Endothelial cell of umbilical vein (primary cell): ENCODE measurements around the gene CD40. TPM values are rescaled to one million over a fixed set of nuclear protein-coding genes. Genes with fewer than 3 reads are reported as not detected.

ENCODE experiments used
- BruUV-seq: library from RNA; stranded (reverse); fragments of 400-500 nt; replicated peaks from 2 replicates; lab custom pipeline; 2021; lab: Mats Ljungman, UMichigan
- CTCF ChIA-PET: fragments of 300-600, 350-600 bp; sonication (Branson Sonifier 250); formaldehyde crosslinking; loops from one replicate; lab custom pipeline; 2021; ENCODE audit warnings: antibody characterized with exemption, inconsistent platforms; lab: Charles Lee
- POLR2A ChIA-PET: fragments of 300-600, 350-600 bp; sonication (Branson Sonifier 250); formaldehyde crosslinking; loops from one replicate; lab custom pipeline; 2021; ENCODE audit warnings: antibody characterized with exemption, inconsistent platforms; lab: Charles Lee
- DNase-seq: peaks from one replicate; pipeline ENCODE4 v3.0.0-alpha.2; 2011; ENCODE audit warnings: low read depth, low spot score
- FAIRE-seq: peaks from 2 replicates; lab custom pipeline; 2011; peaks lifted over from hg19 to GRCh38; lab: Jason Lieb, UNC
- H2AFZ ChIP-seq: 2 replicates; pipeline ENCODE4 v1.6.0; 2012; ENCODE audit warnings: low read depth, low read length, control low read depth, inconsistent platforms
- H3K27ac ChIP-seq: 2 replicates; pipeline ENCODE4 v1.5.1; 2011; ENCODE audit warnings: low read depth, mild to moderate bottlenecking, control low read depth, low read length, moderate library complexity; ENCODE audit not compliant: insufficient read depth
- H3K27me3 ChIP-seq, 2 experiments: 2 replicates each; pipeline versions ENCODE4 v1.6.0 to v1.6.1; 2011; ENCODE audit warnings: low read length in 2 of 2, mixed read lengths in 1 of 2; ENCODE audit not compliant: control insufficient read depth in 2 of 2, insufficient read depth in 2 of 2
- H3K36me3 ChIP-seq, 2 experiments: 2 replicates in 1 of 2; 3 replicates in 1 of 2; pipeline ENCODE4 v1.5.1; 2011; ENCODE audit warnings: low read length in 2 of 2, mild to moderate bottlenecking in 1 of 2, moderate library complexity in 1 of 2; ENCODE audit not compliant: control insufficient read depth in 2 of 2, insufficient read depth in 2 of 2; ENCODE audit errors: extremely low read depth in 1 of 2
- H3K4me1 ChIP-seq: 3 replicates; pipeline ENCODE4 v1.5.1; 2011; ENCODE audit warnings: mild to moderate bottlenecking, low read length; ENCODE audit not compliant: control insufficient read depth, insufficient read depth; ENCODE audit errors: extremely low read depth
- H3K4me2 ChIP-seq: 2 replicates; pipeline ENCODE4 v1.6.1; 2011; ENCODE audit warnings: low read length, control low read depth, mixed read lengths; ENCODE audit not compliant: insufficient read depth
- H3K4me3 ChIP-seq, 3 experiments: fragments of 200-600 bp in 1 of 3; sonication (generic), shearing (Covaris generic) in 1 of 3; replicated peaks in 1 of 3; 2 replicates each; pipeline ENCODE4 v1.5.1; 2011 to 2016; ENCODE audit warnings: control low read depth in 3 of 3, low read length in 3 of 3, mild to moderate bottlenecking in 2 of 3, inconsistent platforms in 1 of 3, low read depth in 1 of 3, moderate library complexity in 1 of 3; ENCODE audit not compliant: insufficient read depth in 1 of 3
- H3K79me2 ChIP-seq: 2 replicates; pipeline ENCODE4 v1.6.0; 2012; ENCODE audit warnings: low read length, inconsistent platforms; ENCODE audit not compliant: control insufficient read depth, insufficient read depth
- H3K9ac ChIP-seq: replicated peaks from 2 replicates; pipeline ENCODE3; 2011; ENCODE audit warnings: low read length, control low read depth; ENCODE audit not compliant: insufficient read depth; ENCODE audit errors: extremely low read depth
- H3K9me1 ChIP-seq: replicated peaks from 3 replicates; pipeline ENCODE4 v1.6.0; 2011; ENCODE audit warnings: mild to moderate bottlenecking, low read length; ENCODE audit not compliant: control insufficient read depth, insufficient read depth; ENCODE audit errors: extremely low read depth
- H3K9me3 ChIP-seq: replicated peaks from 2 replicates; pipeline ENCODE4 v1.5.1; 2012; ENCODE audit warnings: low read length, inconsistent platforms; ENCODE audit not compliant: control insufficient read depth, insufficient read depth
- H4K20me1 ChIP-seq: replicated peaks from 2 replicates; pipeline ENCODE3; 2011; ENCODE audit warnings: mild to moderate bottlenecking, low read length; ENCODE audit not compliant: control insufficient read depth, insufficient read depth; ENCODE audit errors: extremely low read depth
- EZH2 ChIP-seq: IDR thresholded peaks from 2 replicates; pipeline ENCODE4 v1.6.1; 2012; ENCODE audit warnings: borderline replicate concordance, low read depth, mild to moderate bottlenecking, moderate library complexity, low read length, inconsistent platforms; ENCODE audit not compliant: severe bottlenecking
- FOS ChIP-seq: IDR thresholded peaks from 2 replicates; pipeline ENCODE4 v1.6.1; 2011; ENCODE audit warnings: mild to moderate bottlenecking, low read length, moderate library complexity, borderline replicate concordance; ENCODE audit not compliant: insufficient read depth
- GATA2 ChIP-seq: IDR thresholded peaks from 2 replicates; pipeline ENCODE4 v1.7.0; 2011; ENCODE audit warnings: low read depth, mild to moderate bottlenecking, moderate library complexity, mixed read lengths, low read length; ENCODE audit not compliant: insufficient read length, insufficient read depth
- JUN ChIP-seq: IDR thresholded peaks from 2 replicates; pipeline ENCODE4 v1.6.1; 2011; ENCODE audit warnings: borderline replicate concordance, low read depth; ENCODE audit not compliant: insufficient read length, insufficient read depth
- MYC ChIP-seq: IDR thresholded peaks from one replicate; pipeline ENCODE4 v1.6.1; 2011; ENCODE audit warnings: mild to moderate bottlenecking, low read depth, low read length
- POLR2A ChIP-seq: IDR thresholded peaks from 2 replicates; pipeline ENCODE4 v1.6.1; 2012; ENCODE audit warnings: low read depth, mild to moderate bottlenecking, control low read depth, low read length
- POLR2AphosphoS5 ChIP-seq: IDR thresholded peaks from 2 replicates; pipeline ENCODE4 v1.6.1; 2012; ENCODE audit warnings: low read depth, mild to moderate bottlenecking, control low read depth, low read length, moderate library complexity; ENCODE audit not compliant: insufficient read depth
- dilution Hi-C: fragments of 300-500 bp; cut with MboI; formaldehyde crosslinking; loops from one replicate; pipeline ENCODE4 v1.15.0; 2019; ENCODE audit warnings: low sequenced_read_pairs; ENCODE audit not compliant: extremely low pct_ligation_motif_present
- intact Hi-C: fragments of 100-400 bp; cut with micrococcal nuclease; formaldehyde crosslinking; loops from one replicate; pipeline ENCODE4 v1.10.0; 2022
- polyA plus RNA-seq, 4 experiments: library from polyadenylated mRNA; depleted of rRNA in 3 of 4; stranded (reverse) in 3 of 4; unstranded in 1 of 4; fragments of >200 nt; gene quantifications; 2 replicates each; pipeline versions ENCODE4 v1.2.1 to v1.2.3, GENCODE V29; 2011 to 2012; ENCODE audit warnings: missing spikeins in 1 of 4
- total RNA-seq: library from RNA; stranded (reverse); gene quantifications from 2 replicates; pipeline ENCODE4 v1.2.3, GENCODE V29; 2021
- TF ChIP-seq, protein P1 (sequence below), 2 donors: IDR thresholded peaks; 1 replicate in 1 of 2; 2 replicates in 1 of 2; pipeline ENCODE4 v1.5.1; 2011; ENCODE audit warnings: low read length in 2 of 2, mild to moderate bottlenecking in 2 of 2, moderate library complexity in 2 of 2, control low read depth in 1 of 2, inconsistent platforms in 1 of 2, low read depth in 1 of 2; ENCODE audit not compliant: insufficient read depth in 1 of 2; ENCODE audit errors: extremely low read depth in 1 of 2
- TF ChIP-seq, protein P2 (sequence below): IDR thresholded peaks from 2 replicates; pipeline ENCODE4 v1.6.1; 2011; ENCODE audit not compliant: insufficient read depth, insufficient read length

CD40 gene
- total and polyA plus RNA-seq, 2 donors (not counting 3 experiments of a cell fraction or from before 2014, with no cell fraction given) = 36.6 to 38.3 TPM

DNA sequence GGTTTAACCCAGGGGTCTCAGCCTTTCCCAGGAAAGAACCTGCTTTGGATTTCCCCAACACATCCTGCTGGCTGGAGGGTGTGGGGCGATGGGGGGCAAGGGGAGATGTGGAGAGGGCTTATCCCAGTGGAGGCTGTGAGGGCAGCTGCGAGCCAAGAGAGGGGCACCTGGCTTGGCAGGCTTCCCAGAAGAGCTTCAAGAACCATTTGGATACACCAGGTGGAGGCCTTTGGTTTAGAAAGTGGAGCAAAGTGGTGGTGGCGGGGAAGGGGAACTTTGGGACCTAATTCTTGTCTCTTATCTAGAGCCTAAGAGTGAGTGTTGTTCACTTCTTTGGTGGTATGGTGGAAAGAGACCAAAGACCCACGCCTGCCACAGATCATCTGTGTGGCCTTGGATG lies 12.4 kb downstream of the CD40 start:
- dilution Hi-C loops = no loop called here
- H4K20me1 ChIP-seq = no peaks in the 10 kb centered on the region
- H3K4me3 ChIP-seq = no peak overlapping the region
- H3K79me2 ChIP-seq = no peaks in the 10 kb centered on the region
- TF ChIP-seq, protein P1, sequence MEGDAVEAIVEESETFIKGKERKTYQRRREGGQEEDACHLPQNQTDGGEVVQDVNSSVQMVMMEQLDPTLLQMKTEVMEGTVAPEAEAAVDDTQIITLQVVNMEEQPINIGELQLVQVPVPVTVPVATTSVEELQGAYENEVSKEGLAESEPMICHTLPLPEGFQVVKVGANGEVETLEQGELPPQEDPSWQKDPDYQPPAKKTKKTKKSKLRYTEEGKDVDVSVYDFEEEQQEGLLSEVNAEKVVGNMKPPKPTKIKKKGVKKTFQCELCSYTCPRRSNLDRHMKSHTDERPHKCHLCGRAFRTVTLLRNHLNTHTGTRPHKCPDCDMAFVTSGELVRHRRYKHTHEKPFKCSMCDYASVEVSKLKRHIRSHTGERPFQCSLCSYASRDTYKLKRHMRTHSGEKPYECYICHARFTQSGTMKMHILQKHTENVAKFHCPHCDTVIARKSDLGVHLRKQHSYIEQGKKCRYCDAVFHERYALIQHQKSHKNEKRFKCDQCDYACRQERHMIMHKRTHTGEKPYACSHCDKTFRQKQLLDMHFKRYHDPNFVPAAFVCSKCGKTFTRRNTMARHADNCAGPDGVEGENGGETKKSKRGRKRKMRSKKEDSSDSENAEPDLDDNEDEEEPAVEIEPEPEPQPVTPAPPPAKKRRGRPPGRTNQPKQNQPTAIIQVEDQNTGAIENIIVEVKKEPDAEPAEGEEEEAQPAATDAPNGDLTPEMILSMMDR (IDR thresholded peaks at IDR 0.05; ENCODE audit: extremely low read depth in 1 of 2, insufficient read depth in 1 of 2, low read depth in 1 of 2, low read length in 2 of 2) = no peak
- TF ChIP-seq GATA2 (no peak), EZH2 (no peak), MYC (no peak), FOS (no peak), POLR2A (no peak), POLR2AphosphoS5 (no peak), JUN (no peak)
- TF ChIP-seq, protein P2, sequence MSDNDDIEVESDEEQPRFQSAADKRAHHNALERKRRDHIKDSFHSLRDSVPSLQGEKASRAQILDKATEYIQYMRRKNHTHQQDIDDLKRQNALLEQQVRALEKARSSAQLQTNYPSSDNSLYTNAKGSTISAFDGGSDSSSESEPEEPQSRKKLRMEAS = no peak
- H3K27me3 ChIP-seq = peaks cover 7 to 9% of the 10 kb centered on the region in 2 experiments
- no peaks in the 10 kb centered on the region for H3K9me3 ChIP-seq
- no peak overlapping the region for H3K27ac ChIP-seq
- H3K9me1 ChIP-seq = no peaks in the 10 kb centered on the region
- H3K4me2 ChIP-seq = no peak overlapping the region
- H3K4me1 ChIP-seq = peaks cover 3% of the 10 kb centered on the region
- no peak for DNase-seq
- H3K36me3 ChIP-seq = peaks cover 0 to 3% of the 10 kb centered on the region in 2 experiments
- H3K9ac ChIP-seq = no peak overlapping the region
- ChIA-PET CTCF (interaction anchor here (1.0 to 6.2 kb wide), 7 partner anchors 32 to 308 kb away, joined by 3 to 77 read pairs (median 4); partner anchors contain the start of gene ELMO2), POLR2A (no interaction called here)
- intact Hi-C loops = loop anchor here (5.0 kb wide), 1 partner anchor 232 kb away; no protein-coding TSS in a partner anchor
- no peak overlapping the region for H2AFZ ChIP-seq
- no peak for FAIRE-seq
- no TSS peak for BruUV-seq
